D341Med (cell line): ENCODE data around the gene LTB4R.

ENCODE experiments used
- DNase-seq: peaks from one replicate; pipeline ENCODE4 v3.0.0; 2012; ENCODE audit warnings: low spot score

The LTB4R gene

DNA sequence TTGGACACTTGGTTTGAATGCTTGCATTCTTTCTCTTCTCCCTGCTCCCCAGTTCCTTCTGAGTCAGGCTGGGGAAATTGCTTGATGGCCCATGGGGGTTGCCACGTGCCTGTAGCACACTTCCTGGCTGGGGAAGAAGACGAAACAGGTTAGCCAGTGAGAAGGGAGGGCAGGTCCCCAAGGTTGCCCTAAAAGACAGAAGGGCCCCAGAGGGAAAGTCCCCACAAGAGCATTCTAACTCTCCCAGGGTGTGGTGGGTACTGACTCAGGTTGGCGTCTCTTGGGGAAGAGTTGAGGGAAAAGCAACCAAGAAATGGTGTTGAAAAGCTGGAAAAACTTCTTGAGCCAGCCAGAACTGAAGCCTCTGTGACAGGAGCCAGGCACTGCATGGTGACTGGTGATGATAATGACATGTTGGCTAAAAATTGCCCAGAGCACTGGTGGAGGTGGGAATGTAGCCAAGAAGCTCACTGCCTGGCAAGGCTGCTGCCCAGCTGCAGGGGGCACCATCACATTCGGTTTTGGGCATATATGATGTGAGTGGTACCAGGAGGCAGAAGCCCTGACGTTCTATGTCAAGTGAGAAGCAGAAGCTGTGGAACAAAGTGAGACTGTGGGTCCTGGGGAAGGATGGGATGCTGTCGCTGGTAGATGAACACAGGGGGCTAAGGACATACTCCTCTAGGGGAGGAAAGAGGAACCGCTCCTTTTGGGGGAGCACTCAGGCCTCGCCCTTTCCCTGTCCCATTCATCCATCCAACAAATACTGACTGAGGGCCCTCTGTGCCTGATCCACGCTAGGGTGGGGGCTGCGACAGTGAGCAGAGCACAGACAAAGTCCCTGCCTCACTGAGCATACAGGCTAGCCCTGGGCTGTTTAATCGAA, 31.8 kb upstream of the LTB4R start:
- no peak for DNase-seq

DNA sequence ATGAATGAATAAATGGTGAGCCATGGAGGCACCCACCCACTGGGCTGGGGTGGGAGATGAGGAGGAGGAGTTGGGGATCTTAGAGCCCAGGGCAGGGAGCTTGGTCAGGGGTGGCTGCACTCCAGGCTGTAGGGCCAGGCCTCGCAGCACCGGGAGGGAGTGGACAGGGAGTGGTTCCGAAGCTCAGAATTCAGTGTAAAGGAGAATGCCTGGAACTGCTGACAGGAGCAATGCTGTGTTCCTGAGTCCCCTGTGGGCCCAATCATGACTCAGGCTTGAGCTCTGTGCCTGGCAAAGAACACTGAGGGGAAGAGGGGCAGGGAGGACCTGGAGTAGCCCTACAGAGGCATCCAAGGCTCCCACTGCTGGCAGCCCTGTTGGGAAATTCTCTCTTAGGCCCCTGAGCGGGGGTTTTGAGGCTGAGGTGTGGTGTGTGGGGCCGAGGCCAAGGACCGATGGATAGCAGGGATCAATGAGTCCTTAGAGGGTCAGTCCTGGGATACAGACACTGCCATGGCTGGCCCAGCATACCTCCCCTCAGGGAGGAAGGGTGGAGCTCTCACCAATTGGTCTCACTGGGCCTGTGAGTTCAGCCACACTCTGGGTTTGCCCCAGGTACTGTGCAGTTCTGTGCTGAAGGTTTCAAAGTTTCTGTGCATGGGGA, 30.4 kb upstream of the LTB4R start:
- DNase-seq: no peak

DNA sequence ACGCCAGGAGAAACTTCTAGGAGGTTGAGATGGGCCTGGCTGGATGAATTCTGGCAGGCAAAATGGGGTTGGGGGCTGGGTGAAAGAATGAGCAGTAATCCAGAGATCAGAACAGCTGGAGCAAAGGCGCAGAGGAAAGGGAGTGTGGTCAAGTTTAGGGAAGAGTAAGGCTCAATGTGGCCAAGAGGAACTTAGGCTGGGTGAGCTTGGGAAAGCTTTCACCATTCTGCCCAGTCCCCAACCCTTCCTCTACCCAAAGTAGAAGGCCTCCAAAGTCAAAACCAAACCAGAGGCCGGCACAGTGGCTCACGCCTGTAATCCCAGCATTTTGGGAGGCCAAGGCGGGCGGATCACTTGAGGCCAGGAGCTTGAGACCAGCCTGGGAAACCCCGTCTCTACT, 29.7 kb upstream of the LTB4R start:
- DNase-seq: no peak

DNA sequence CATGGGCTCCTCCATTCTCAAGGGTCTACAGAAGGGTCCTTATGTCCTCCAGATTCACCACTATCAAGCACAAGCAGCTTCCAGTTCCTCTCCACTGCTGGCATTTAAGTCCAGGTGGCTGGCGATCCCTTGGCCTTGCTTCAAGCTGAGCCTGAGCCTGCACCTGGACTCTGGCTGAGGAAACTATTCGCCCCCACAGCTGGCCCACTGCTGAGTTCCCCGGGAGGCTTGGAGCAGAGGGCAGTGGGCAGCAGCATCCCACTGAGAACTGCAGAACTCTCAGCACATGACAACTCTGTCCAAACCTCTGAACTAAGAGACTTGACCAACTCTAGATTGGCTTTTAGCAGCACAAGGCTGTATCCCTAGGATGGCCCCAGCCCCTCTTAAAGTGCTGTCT, 28.6 kb upstream of the LTB4R start:
- DNase-seq: no peak

DNA sequence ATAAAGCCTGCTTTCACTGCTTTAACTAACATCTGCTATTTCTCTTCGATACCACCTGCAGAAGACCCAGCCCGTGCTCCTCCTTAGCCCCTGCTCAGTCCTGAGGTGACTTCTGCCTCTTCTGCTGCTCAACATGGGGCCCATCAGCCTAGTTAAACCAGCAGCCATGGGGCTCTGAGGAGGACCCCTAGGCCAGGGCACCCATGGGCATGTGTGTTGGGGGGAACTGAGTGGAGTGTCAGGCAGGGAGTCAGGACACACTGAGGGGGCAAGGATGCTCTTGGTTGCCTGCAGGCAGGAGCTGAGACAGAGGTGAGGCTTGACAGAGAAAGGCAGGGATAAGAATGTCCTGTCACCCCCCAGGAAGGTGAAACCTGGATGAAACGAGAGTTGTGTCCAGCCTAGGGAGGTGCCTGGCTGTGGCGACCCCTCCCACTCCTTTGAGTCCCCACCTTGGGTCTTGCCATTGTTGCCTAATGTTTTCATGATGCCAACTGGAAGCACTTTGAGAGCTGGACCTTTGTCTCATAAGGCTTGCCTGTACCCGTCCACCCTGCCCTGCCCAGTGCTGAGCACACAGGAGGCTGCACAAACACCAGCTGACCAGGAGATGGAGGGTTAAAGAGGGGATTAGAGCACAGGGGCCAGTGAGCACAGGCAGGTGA, 27.4 kb upstream of the LTB4R start:
- DNase-seq: no peak

DNA sequence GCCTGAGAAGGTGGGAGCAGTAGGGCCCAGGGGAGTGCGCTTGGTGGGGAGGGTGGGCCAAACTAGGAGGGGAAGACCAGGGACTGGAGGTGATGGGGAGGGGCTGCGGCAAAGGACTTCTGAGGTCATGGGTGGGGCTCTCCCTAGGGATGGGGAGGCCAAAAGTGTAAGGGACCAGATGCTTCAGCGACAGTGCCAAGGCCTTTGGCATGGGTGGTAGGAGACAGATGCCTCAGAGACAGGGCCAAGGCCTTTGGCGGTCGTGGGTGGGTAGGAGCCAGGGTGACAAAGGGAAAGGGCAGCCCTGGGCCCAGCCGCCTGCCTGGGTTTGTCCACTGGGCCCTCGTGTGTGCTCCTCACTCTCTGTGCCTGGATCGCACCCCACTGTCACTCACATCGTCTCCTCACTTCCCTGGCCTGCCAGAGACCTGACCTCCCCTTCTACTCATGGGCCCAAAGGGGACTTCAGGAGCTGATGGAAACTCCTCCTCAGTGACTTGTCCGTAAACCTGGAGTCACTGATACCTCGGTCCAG, 26.7 kb upstream of the LTB4R start:
- no peak for DNase-seq

DNA sequence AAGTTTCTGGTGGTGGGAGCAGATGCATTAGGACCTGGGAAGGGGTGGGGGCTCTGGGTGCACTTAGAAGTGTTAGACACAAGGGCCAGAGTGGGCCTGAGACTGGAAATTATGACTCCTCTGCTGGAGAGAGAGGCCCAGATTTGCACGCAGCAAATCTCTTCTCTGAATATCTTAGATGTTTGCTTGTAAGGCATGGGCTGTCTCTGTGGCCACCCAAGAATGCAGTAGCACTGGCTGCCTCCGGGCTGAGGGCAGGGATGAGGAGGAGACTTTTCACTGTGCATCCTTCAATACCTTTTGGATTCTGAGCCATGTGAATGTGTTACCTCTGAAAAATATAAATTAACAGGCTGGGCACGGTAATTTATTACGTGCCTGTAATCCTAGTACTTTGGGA, 26.0 kb upstream of the LTB4R start:
- no peak for DNase-seq

DNA sequence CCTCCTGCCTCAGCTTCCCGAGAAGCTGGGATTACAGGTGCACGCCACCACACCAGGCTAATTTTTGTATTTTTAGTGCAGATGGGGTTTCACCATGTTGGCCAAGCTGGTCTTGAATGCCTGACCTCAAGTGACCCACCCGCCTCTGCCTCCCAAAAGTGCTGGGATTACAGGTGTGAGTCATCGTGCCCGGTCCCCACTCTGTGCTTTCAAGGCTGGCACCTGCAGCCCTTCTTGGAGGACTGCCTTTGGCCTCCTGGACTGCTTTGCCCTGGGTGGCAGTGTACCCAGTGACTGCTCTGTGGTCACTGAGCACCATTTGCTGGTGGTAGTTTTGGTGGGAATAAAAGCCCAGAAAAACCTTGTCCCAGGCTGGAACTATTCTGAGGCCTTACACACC, 24.3 kb upstream of the LTB4R start:
- DNase-seq: no peak

DNA sequence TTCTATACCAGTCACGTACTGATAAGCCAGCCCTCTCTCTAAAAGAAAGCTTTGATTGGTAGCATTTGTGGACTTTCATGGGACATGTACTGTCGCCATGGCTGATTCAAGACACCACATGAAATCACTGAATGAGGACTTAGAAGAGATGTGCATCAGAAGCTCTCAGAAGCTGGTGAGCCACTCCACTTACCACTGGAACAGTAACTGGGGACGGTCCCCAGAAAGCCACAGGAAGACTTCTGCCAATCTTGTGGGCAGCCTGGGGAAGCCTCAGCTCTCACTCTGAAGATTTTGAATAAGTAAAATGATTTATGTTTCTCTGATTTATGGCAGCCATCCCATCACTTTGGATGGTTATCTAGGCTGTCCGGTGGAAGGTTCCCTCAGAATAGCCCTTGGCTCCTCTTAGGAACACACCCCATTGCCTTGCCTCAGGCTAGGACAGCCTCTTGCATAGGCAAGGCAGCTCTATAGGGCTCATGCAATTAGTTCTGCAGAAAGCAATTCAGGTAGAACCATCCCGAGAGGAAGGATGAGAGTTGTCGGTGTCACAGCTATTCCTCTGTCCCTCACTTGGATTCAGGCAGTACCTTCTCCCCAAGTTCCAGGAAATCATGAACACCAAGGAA, 21.5 kb upstream of the LTB4R start:
- no peak for DNase-seq

DNA sequence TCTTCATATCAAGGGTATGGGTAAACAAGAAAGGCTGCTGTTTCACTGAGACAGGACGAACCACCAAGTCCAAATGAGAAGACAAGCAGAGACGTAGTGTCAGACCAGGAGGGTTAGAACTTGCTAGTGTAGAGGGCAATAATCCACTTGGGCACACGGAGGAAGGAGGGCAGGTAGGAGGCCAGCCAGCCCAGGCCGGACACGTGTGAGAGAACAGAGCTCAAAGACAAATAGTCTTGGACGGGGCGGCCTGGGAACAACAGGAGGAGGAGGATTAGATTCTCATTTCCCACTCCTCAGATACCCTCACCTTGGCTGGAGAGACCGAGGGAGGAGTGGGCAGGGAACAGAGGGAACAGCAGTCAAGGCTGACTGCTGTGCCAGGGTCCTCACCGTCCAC, 20.6 kb upstream of the LTB4R start:
- no peak for DNase-seq

DNA sequence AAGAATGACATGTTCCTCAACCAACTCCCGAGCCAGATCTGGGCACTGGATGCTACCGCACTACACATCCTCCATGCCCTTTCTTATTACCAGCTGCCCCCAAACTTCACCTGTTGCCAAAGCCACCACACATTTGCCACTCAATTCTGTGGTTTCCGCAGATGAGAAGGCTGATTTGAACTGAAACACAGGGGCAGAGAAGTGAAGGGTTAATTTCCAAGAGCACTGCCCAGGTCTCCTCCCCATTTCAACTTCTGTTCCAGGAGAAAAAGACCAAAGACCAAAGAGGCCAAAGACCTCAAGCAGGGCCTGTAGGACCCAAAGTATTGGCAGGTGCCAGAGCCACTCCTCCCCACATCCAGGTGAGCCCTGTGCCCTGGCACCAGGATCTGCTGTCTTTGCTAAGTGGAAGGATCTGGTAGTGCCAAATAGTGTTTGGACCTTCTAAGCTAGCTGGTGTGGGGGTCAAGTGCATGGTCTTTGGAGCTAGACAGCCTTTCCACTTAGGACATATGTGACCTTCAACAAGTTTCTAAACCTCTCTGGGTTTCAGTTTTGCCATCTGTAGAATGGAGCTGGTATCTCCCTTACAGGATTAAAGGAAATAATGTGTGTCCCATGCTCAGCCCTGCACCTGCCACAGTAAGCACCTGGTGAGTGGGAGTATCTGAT, 19.7 kb upstream of the LTB4R start:
- no peak for DNase-seq

DNA sequence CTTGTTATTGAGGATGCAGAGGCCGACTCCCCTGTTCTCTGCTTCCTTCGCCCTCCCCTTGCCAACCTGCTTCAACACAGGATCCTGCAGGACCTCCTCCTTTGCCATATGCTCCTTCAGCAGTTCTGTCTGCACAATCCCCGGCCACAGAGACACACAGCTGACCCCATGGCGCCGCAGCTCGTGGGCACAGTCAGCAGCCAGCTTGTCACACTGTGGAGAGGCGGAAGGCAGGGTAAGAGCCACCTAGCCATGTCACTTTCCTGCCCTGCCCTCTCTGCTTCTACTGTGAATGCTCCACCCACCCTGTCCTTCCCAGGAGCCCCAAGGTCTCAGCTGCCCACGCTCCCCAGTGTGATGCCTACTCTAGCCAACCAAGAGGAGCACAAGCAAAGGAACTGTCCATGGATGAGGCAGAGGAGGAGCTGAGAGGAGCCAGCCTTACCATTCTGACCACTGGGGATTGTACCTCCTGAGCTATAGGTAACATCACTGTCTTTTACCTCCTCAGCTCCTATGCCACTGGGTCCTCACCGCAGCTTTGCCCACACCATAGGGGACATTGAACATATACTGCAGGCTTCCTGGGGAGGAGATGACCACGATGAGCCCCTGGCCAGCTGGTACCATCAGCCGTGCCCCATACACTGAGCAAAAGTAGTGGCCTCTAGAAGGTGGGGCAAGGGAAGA, 19.0 kb upstream of the LTB4R start:
- DNase-seq: no peak

DNA sequence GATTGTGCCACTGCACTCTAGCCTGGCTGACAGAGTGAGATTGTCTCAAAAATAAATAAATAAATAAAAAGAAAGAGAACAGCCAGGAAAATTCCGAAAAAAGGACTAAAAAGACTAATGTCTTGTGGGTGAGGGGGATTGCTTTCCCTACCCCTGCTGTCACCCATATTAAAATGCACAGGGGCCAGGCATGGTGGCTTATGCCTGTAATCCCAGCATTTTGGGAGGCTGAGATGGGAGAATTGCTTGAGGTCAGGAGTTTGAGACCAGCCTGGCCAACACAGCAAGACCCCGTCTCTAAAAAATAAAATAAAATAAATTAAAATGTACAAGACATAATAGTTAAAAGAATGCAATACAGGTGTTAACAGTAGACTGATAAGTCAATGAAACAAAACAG, 17.8 kb upstream of the LTB4R start:
- DNase-seq: no peak

DNA sequence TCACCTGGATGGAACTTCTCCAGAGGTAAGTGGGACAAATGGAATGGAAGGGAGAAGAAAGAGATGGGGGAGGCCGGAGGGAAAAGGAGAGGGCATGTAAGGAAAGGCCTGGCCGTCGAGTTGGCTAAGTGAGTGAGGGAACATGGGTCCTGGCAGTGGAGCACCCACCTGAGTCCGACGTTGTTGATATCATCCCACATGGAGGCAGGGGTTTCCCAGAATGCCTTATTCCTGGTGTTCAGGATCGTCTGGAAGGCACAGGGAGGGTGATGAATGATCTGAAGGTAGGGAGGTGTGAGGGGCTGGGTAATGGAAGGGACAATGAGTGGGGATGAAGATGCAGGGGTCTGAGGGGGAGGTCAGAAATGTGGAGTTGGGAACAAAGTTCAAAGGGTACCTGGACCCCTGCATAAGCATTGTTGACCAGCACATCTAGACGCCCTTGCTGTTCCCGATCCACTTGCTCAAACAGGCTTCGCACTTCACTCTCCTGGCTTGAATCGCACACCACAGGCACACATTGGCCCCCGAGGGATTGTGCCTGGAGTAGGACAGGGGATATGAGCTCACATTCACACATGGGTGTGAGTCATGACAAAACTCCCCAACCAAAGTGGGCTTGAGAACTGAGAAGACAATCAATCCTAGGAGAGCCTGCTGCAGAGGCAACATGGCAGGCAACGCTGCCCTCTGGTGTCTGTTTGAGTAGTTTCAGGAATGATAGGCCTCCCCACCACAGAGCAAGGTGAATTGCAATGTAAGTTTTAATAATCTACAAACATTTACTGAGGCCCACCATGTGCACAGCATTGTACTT, 14.8 kb upstream of the LTB4R start:
- peak; percentile 79 for DNase-seq

DNA sequence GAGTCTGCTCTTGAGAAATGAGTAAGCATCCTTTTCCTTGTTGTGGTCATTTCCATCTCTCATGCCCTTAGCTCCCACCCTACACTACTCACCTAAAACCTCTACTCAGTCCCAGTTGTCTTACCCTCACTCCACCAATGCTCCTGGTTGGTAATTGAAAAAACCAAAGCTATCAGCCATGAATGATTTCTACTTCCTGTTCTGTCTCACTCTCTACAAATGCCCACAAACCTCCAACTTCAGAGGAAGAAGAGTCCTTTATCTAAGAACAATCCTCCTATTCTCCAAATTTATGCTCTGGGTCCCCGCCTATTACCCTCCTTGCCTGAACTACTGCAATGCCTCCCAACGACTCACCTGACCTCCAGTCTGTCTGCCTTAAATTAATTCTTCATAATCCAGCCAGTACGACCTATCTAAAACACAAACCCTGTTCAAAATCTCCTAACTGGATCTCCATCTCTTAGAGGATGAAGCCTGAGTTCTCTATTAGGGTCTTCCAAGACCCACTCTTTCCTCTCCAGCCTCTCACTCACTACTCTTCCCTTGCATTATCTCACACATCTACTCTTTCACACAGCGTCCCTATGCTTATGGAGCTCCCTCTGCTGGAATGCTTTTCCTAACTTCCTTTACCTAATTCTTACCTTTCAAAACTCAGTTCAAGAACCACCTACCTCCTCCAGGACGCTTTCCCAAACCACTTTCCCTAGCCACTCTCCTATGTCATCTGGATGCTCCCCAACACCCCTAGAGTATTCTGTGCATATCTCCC, 13.9 kb upstream of the LTB4R start:
- DNase-seq: peak; percentile 45

DNA sequence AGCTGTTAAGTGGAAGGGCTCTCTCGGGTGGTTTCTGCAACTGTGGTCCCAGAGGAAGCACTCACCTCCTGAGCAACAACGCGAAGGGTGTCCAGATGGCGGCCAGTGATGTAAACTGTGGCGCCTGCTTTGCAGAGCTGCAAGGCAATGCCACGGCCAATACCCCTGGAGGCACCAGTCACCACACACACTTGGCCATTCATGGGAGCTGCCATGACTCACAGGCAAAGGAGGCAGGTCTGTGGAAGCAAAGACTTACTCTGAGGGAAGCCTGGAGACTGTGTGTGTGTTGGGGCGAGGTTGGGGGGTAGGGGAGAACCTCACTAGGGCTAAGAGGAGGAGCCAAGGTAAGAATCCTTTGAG, 12.4 kb upstream of the LTB4R start:
- no peak for DNase-seq

DNA sequence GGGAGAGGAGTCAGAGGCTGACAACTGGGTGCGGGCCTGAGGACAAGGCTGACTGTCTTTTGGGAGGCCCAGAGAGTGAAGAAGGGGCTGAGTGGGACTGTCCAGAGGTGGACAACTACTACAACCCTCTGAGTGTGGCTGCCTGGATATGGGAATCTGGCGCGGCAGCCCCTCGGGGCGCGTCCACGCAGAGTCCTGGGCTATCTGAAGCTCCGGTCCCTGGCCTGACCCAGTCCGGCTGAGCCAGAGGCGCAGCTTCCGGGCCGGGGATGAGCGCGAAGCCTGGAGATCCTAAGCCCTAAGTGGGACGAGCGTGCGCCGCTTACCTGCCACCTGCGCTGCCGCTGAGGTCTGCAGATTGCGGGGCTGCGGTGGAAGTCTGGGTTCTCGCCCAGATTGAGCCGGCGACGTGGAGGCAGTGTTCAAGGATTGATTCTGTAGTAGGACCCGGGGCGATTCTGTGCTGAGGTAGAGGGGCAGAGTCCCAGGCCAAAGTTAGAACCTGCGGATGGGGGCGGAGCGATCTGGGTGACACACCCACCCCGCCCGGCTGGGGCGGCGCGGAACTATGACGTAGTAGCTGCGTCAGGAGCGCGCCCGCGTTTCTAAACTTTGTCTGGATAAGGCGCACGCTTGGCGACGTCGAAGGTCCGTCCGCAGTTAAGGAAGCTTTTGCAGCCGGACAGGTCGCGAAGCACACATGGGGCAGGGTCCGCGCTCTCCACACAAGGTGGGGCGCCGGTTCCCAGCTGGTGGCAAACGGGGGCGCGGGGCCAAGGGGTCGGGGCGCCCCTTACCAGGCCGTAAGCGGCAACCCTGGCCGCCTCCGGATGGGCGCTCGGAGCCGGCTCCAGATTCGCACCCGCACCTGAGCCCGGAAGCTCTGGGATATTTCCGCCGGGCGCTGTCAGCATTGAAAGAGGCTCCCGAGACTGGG, 11.8 kb upstream of the LTB4R start, which contains the start of the genes DHRS1 and NOP9:
TSS of gene DHRS1 (minus strand) at position 526 of the 937 bp plus-strand sequence. CDS start 674 bp downstream, outside the sequence.
TSS of gene NOP9 (plus strand) at position 596 of the 937 bp plus-strand sequence. CDS start at position 701, 105 bp downstream.
- DNase-seq: peak; percentile 97

DNA sequence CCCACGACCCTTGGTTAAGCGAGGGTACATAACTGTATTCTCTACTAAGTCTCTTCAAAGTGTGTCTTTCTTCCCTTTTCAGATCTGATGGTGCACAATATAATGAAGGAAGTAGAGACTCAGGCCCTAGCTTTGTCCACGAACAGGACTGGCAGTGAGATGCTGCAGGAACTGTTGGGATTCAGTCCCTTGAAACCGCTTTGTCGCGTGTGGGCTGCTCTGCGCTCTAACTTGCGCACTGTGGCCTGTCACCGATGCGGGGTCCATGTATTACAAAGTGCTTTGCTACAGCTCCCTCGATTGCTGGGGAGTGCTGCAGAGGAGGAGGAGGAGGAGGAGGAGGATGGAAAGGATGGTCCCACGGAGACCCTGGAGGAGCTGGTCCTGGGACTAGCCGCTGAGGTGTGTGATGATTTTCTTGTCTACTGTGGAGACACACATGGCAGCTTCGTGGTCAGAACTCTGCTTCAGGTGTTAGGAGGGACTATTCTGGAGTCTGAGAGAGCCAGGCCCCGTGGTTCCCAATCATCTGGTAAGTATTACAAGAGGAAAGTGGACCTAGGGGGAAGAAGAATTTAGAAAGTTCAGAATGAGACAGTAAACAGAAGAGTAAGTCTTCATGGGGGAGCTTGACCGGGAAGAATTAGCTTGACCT, 10.8 kb upstream of the LTB4R start:
- DNase-seq: no peak
